GM19328 (cell line): ENCODE data around the gene CARM1.
"Not testable (repeated sequence)": the region's sequence is repeated elsewhere in the genome, so short reads cannot be mapped to it uniquely, and the experiment has no call there.

Source experiments
- ATAC-seq: cut with Tn5 transposase; IDR thresholded peaks from one replicate; pipeline ENCODE4 v1.9.1; 2021; ENCODE audit warnings: mild to moderate bottlenecking, moderate library complexity; ENCODE audit not compliant: unreplicated experiment

CARM1 gene

GRCh38 chr19:10870955-10871603 is at the start of gene CARM1:
Gene CARM1 (plus strand): TSS chr19:10871553. CDS start chr19:10871703, 150 bp downstream.
- ATAC-seq: peak; percentile 60

GRCh38 chr19:10823690-10824089 is 47.7 kb upstream of the CARM1 start:
- ATAC-seq: no peak

- no peak for ATAC-seq
Measured at GRCh38 chr19:10826231-10826630, 45.1 kb upstream of the CARM1 start.

GRCh38 chr19:10826846-10827245 is 44.5 kb upstream of the CARM1 start:
- no peak for ATAC-seq

GRCh38 chr19:10828981-10829821 is 42.2 kb upstream of the CARM1 start:
- ATAC-seq: no peak

- no peak for ATAC-seq
Measured at GRCh38 chr19:10829967-10830366, 41.4 kb upstream of the CARM1 start.

GRCh38 chr19:10830370-10830769 is 41.0 kb upstream of the CARM1 start:
- ATAC-seq: no peak

- ATAC-seq: no peak
Measured at GRCh38 chr19:10830931-10831779, 40.2 kb upstream of the CARM1 start.

- no peak for ATAC-seq
Measured at GRCh38 chr19:10831987-10832938, 39.1 kb upstream of the CARM1 start.

- no peak for ATAC-seq
Measured at GRCh38 chr19:10832939-10833296, 38.4 kb upstream of the CARM1 start.

GRCh38 chr19:10835089-10835753 is 36.1 kb upstream of the CARM1 start:
- no peak for ATAC-seq

- ATAC-seq: peak; percentile 69
Measured at GRCh38 chr19:10835754-10836478, 35.4 kb upstream of the CARM1 start, which contains the start of gene TMED1. Gene TMED1 (minus strand): TSS chr19:10836212. CDS start chr19:10836191, 21 bp downstream.

GRCh38 chr19:10836479-10837330 is 34.6 kb upstream of the CARM1 start:
- no peak for ATAC-seq

GRCh38 chr19:10837649-10838048 is 33.7 kb upstream of the CARM1 start:
- not testable (repeated sequence) for ATAC-seq

GRCh38 chr19:10838377-10838776 is 33.0 kb upstream of the CARM1 start:
- ATAC-seq: no peak

- ATAC-seq: no peak
Measured at GRCh38 chr19:10839114-10840050, 32.0 kb upstream of the CARM1 start.

- ATAC-seq: no peak
Measured at GRCh38 chr19:10842788-10843187, 28.6 kb upstream of the CARM1 start.
